Mesendoderm (in vitro differentiated cells): ENCODE data around the gene POLK.

ENCODE experiments used
- DNase-seq: peaks from one replicate; pipeline ENCODE4 v3.0.0; 2013
- H2AK5ac ChIP-seq: 2 replicates; pipeline ENCODE4 v1.6.1; 2013; ENCODE audit warnings: low read length, inconsistent platforms
- H2BK120ac ChIP-seq: 2 replicates; pipeline ENCODE4 v1.6.1; 2013; ENCODE audit warnings: low read depth, mild to moderate bottlenecking, low read length, moderate library complexity, mixed read lengths
- H2BK15ac ChIP-seq: replicated peaks from 2 replicates; pipeline ENCODE4 v1.6.1; 2013; ENCODE audit warnings: low read depth, mild to moderate bottlenecking, moderate library complexity
- H2BK5ac ChIP-seq: 2 replicates; pipeline ENCODE4 v1.6.1; 2013; ENCODE audit warnings: low read length, inconsistent platforms
- H3K18ac ChIP-seq: 2 replicates; pipeline ENCODE4 v1.6.1; 2013; ENCODE audit warnings: mild to moderate bottlenecking, low read length, mixed read lengths
- H3K23ac ChIP-seq: one replicate; pipeline ENCODE4 v1.6.1; 2013; ENCODE audit warnings: low read length
- H3K27ac ChIP-seq: 2 replicates; pipeline ENCODE4 v1.5.1; 2013; ENCODE audit warnings: low read depth, mild to moderate bottlenecking, inconsistent platforms, low read length, moderate library complexity
- H3K27me3 ChIP-seq: 2 replicates; pipeline ENCODE4 v1.6.1; 2013; ENCODE audit warnings: low read length, control low read depth, mild to moderate bottlenecking, inconsistent platforms; ENCODE audit not compliant: insufficient read depth, poor library complexity
- H3K36me3 ChIP-seq: 2 replicates; pipeline ENCODE4 v1.6.1; 2013; ENCODE audit warnings: low read length, inconsistent platforms; ENCODE audit not compliant: control insufficient read depth, insufficient read depth
- H3K4ac ChIP-seq: one replicate; pipeline ENCODE4 v1.6.1; 2013; ENCODE audit warnings: low read depth, mild to moderate bottlenecking, low read length, moderate library complexity
- H3K4me1 ChIP-seq: 2 replicates; pipeline ENCODE4 v1.6.1; 2013; ENCODE audit warnings: low read depth, low read length, inconsistent platforms; ENCODE audit not compliant: control insufficient read depth
- H3K4me2 ChIP-seq: 2 replicates; pipeline ENCODE4 v1.6.1; 2013; ENCODE audit warnings: low read length
- H3K4me3 ChIP-seq: 2 replicates; pipeline ENCODE4 v1.5.1; 2013; ENCODE audit warnings: mild to moderate bottlenecking, low read length
- H3K56ac ChIP-seq: one replicate; pipeline ENCODE4 v1.6.1; 2013; ENCODE audit warnings: low read length
- H3K79me1 ChIP-seq: 2 replicates; pipeline ENCODE4 v1.6.1; 2013; ENCODE audit warnings: low read length, inconsistent platforms
- H3K79me2 ChIP-seq: 2 replicates; pipeline ENCODE4 v1.6.1; 2013; ENCODE audit warnings: mild to moderate bottlenecking, low read length; ENCODE audit not compliant: control insufficient read depth, insufficient read depth
- H3K9ac ChIP-seq: 2 replicates; pipeline ENCODE4 v1.6.1; 2013; ENCODE audit warnings: low read length, inconsistent platforms
- H4K5ac ChIP-seq: one replicate; pipeline ENCODE4 v1.6.1; 2013; ENCODE audit warnings: low read length
- H4K8ac ChIP-seq: one replicate; pipeline ENCODE4 v1.6.1; 2013; ENCODE audit warnings: low read depth, mild to moderate bottlenecking, control low read depth, low read length, moderate library complexity
- WGBS: extraction: QIAGEN DNeasy Blood & Tissue Kit; methylation state at CpG from one replicate; pipeline ENCODE4 v1.1.7; 2013; ENCODE audit warnings: low lambda C conversion rate, missing lambda C conversion rate; ENCODE audit not compliant: insufficient coverage; ENCODE audit errors: extremely low coverage; 5-methylcytosine and 5-hydroxymethylcytosine counted together

The POLK gene

DNA sequence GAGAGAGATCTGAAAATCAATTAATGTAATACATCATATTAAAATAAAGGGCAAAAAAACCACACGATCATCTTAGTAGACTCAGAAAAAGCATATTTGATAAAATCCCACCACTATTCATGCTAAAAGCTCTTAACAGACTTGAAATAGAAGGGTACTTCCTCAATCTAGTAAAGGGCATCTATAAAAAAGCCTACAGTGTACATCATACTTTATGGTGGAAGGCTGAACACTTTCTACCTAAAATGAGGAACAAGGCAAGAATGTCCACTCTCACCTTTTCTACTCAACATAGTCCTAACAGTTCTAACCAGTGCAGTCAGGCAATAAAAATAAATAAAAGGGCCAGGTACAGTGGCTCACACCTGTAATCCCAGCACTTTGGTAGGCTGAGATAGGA is 38.9 kb downstream of the POLK start:
- no peak overlapping the region for H3K4me2 ChIP-seq
- no peak for DNase-seq
- no peak overlapping the region for H3K4ac ChIP-seq
- H4K5ac ChIP-seq, result no peak overlapping the region
- no peak overlapping the region for H3K9ac ChIP-seq
- H3K23ac ChIP-seq, result no peak overlapping the region
- no peaks in the 10 kb centered on the region for H3K36me3 ChIP-seq
- no peak overlapping the region for H3K18ac ChIP-seq
- no CpG with 5 or more reads among the region's 1 CpG for WGBS
- H2BK120ac ChIP-seq, result no peak overlapping the region
- H3K4me1 ChIP-seq, result no peaks in the 10 kb centered on the region
- H3K27me3 ChIP-seq, result no peaks in the 10 kb centered on the region
- H3K4me3 ChIP-seq, result no peak overlapping the region
- no peaks in the 10 kb centered on the region for H3K79me2 ChIP-seq
- no peak overlapping the region for H2BK15ac ChIP-seq
- no peak overlapping the region for H3K56ac ChIP-seq
- H2BK5ac ChIP-seq, result no peak overlapping the region
- no peak overlapping the region for H2AK5ac ChIP-seq
- no peak overlapping the region for H3K27ac ChIP-seq
- H3K79me1 ChIP-seq, result no peaks in the 10 kb centered on the region
- H4K8ac ChIP-seq, result no peak overlapping the region

DNA sequence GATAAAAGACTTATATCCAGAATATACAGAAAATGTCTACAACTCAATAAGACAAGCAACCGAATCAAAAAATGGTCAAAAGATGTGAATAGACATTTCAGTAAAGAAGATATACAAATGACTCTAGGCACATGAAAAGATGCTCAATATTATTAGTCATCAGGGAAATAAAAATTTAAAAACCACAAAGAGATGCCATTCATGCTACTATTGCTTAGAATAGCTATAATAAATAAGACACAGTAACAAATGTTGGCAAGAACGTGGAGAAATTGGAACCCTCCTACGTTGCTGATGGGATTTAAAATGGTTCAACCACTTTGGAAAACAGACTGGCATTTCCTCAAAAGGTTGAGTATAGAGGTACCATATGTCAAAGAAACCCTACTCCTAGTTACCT is 39.8 kb downstream of the POLK start:
- H2BK15ac ChIP-seq, result no peak overlapping the region
- no CpG with 5 or more reads among the region's 3 CpGs for WGBS
- no peak overlapping the region for H3K9ac ChIP-seq
- H4K5ac ChIP-seq, result no peak overlapping the region
- H3K18ac ChIP-seq, result no peak overlapping the region
- no peaks in the 10 kb centered on the region for H3K79me1 ChIP-seq
- H3K4me1 ChIP-seq, result no peaks in the 10 kb centered on the region
- no peaks in the 10 kb centered on the region for H3K27me3 ChIP-seq
- no peaks in the 10 kb centered on the region for H3K36me3 ChIP-seq
- no peak overlapping the region for H3K4me2 ChIP-seq
- no peak overlapping the region for H4K8ac ChIP-seq
- H3K79me2 ChIP-seq, result no peaks in the 10 kb centered on the region
- H2AK5ac ChIP-seq, result no peak overlapping the region
- H2BK120ac ChIP-seq, result no peak overlapping the region
- no peak overlapping the region for H3K4ac ChIP-seq
- no peak overlapping the region for H3K27ac ChIP-seq
- H2BK5ac ChIP-seq, result no peak overlapping the region
- H3K56ac ChIP-seq, result no peak overlapping the region
- no peak for DNase-seq
- no peak overlapping the region for H3K23ac ChIP-seq
- no peak overlapping the region for H3K4me3 ChIP-seq

DNA sequence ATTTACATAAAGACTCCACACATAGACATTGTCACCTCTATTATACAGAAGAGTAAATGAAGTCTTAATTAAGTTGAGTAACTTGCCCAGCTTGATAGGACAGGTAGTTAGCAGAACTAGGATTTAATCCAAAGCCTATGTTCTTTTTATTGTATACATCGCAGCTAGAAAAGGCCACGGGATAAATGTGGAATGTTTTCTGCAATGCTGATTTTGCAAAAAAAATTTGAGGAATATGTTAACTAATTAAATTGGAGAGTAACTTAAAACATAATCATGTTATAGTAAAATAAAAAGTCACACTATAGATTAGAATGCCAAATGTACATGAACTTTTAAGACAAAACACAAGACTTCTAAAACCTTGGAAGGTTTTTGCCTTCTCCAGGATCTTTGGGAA is 41.1 kb downstream of the POLK start:
- Histone ChIP-seq H3K56ac (no peak overlapping the region), H3K79me2 (no peaks in the 10 kb centered on the region), H3K4me3 (no peak overlapping the region), H3K4me2 (no peak overlapping the region), H2BK5ac (no peak overlapping the region), H3K36me3 (no peaks in the 10 kb centered on the region), H3K4ac (no peak overlapping the region), H3K4me1 (no peaks in the 10 kb centered on the region), H3K23ac (no peak overlapping the region), H3K9ac (no peak overlapping the region), H3K79me1 (no peaks in the 10 kb centered on the region), H2BK120ac (no peak overlapping the region), H4K8ac (no peak overlapping the region), H3K18ac (no peak overlapping the region), H2BK15ac (no peak overlapping the region), H3K27ac (no peak overlapping the region), H3K27me3 (no peaks in the 10 kb centered on the region), H4K5ac (no peak overlapping the region), H2AK5ac (no peak overlapping the region)
- no CpG with 5 or more reads among the region's 2 CpGs for WGBS
- DNase-seq, result no peak

DNA sequence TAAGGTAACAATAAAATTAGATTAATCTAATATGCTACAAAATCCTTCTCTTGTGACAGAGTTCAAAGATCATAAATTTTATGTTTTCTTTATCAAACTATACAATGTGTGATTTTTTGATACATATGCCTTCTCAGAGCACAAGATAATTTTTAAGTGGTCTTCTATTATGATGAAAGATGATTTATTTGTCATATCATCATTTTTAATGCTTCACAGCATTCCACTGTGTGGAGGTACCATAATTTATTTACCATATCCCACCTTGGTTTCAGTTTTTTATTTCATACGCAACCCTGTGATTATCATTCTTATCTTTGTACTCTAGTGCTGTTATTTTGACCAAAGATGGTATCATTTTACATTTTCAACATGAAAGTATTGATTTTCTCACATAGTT is 41.7 kb downstream of the POLK start:
- no CpG with 5 or more reads among the region's 1 CpG for WGBS
- Histone ChIP-seq H3K27ac (no peak overlapping the region), H3K23ac (no peak overlapping the region), H3K79me1 (no peaks in the 10 kb centered on the region), H2BK120ac (no peak overlapping the region), H3K18ac (no peak overlapping the region), H3K36me3 (no peaks in the 10 kb centered on the region), H4K8ac (no peak overlapping the region), H3K4me1 (no peaks in the 10 kb centered on the region), H3K4me3 (no peak overlapping the region), H2BK15ac (no peak overlapping the region), H3K79me2 (no peaks in the 10 kb centered on the region), H3K4ac (no peak overlapping the region), H4K5ac (no peak overlapping the region), H3K9ac (no peak overlapping the region), H2AK5ac (no peak overlapping the region), H2BK5ac (no peak overlapping the region), H3K4me2 (no peak overlapping the region), H3K27me3 (no peaks in the 10 kb centered on the region), H3K56ac (no peak overlapping the region)
- DNase-seq, result no peak

DNA sequence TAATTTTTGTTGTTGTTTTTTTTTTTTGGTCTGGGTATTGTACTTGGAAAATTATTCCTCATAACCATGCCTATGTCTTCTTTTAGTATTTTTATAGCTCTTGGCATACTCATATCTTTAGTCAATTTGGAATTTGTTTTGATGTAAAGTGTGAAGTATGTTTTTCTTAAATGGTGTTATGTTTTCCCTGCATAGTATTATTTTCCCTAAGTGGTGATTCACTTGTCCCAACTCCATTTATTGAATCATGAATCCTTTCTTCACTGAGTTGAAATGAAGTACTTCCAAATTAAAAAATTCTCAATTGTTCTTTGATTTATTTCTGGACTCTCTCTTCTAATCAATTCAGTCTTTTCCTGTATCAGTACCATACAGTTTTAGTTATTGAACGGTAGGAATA is 46.5 kb downstream of the POLK start:
- no peaks in the 10 kb centered on the region for H3K79me1 ChIP-seq
- no peak overlapping the region for H4K5ac ChIP-seq
- H3K4me2 ChIP-seq, result no peak overlapping the region
- no peak overlapping the region for H2BK120ac ChIP-seq
- H3K4me3 ChIP-seq, result no peak overlapping the region
- no peak overlapping the region for H2BK5ac ChIP-seq
- no CpG with 5 or more reads among the region's 1 CpG for WGBS
- no peak overlapping the region for H2BK15ac ChIP-seq
- no peak overlapping the region for H2AK5ac ChIP-seq
- no peaks in the 10 kb centered on the region for H3K36me3 ChIP-seq
- H3K9ac ChIP-seq, result no peak overlapping the region
- no peaks in the 10 kb centered on the region for H3K27me3 ChIP-seq
- no peak overlapping the region for H3K4ac ChIP-seq
- H4K8ac ChIP-seq, result no peak overlapping the region
- H3K4me1 ChIP-seq, result no peaks in the 10 kb centered on the region
- H3K27ac ChIP-seq, result no peak overlapping the region
- H3K56ac ChIP-seq, result no peak overlapping the region
- H3K79me2 ChIP-seq, result no peaks in the 10 kb centered on the region
- H3K23ac ChIP-seq, result no peak overlapping the region
- no peak for DNase-seq
- H3K18ac ChIP-seq, result no peak overlapping the region

DNA sequence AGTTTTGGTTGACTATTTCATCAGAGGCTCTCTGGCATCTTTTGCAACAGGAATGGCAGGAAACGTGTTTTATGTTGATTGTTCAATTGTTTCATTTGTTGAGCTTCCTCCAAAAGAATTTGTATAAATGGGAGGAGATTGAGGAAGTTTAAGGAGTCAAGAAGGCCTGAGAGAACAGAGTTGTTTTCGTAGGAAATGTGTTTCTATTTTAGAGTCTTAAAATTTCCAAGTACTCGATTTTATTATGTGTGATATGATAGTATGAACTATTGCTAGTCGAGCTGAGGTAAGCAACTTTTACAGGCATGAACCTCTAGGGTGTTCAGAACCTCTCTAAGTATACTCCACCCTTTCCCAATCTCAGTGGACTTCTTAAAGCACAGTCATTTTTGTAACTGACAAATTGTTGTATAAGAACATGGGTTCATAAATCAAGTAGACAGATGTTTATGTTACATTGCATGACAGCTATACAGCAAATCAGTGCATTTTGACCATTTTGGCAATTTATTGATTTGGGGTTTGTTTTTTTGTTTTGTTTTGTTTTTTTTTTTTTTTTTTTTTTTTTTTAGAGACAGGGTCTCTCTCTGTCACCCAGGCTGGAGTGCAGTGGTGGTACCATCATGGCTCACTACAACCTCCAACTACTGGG is 47.4 kb downstream of the POLK start:
- Histone ChIP-seq H2BK5ac (no peak overlapping the region), H3K4me1 (no peaks in the 10 kb centered on the region), H3K27me3 (no peaks in the 10 kb centered on the region), H4K5ac (no peak overlapping the region), H3K23ac (no peak overlapping the region), H3K4me3 (no peak overlapping the region), H3K56ac (no peak overlapping the region), H3K4ac (no peak overlapping the region), H3K79me1 (no peaks in the 10 kb centered on the region), H3K36me3 (no peaks in the 10 kb centered on the region), H3K27ac (no peak overlapping the region), H3K9ac (no peak overlapping the region), H3K4me2 (no peak overlapping the region), H4K8ac (no peak overlapping the region), H2AK5ac (no peak overlapping the region), H3K79me2 (no peaks in the 10 kb centered on the region), H2BK15ac (no peak overlapping the region), H3K18ac (no peak overlapping the region), H2BK120ac (no peak overlapping the region)
- 100% methylated on average over 2 of the region's 4 CpGs for WGBS
- no peak for DNase-seq
